Measurements from ENCODE around the gene ECHS1.

The ECHS1 gene

DNA sequence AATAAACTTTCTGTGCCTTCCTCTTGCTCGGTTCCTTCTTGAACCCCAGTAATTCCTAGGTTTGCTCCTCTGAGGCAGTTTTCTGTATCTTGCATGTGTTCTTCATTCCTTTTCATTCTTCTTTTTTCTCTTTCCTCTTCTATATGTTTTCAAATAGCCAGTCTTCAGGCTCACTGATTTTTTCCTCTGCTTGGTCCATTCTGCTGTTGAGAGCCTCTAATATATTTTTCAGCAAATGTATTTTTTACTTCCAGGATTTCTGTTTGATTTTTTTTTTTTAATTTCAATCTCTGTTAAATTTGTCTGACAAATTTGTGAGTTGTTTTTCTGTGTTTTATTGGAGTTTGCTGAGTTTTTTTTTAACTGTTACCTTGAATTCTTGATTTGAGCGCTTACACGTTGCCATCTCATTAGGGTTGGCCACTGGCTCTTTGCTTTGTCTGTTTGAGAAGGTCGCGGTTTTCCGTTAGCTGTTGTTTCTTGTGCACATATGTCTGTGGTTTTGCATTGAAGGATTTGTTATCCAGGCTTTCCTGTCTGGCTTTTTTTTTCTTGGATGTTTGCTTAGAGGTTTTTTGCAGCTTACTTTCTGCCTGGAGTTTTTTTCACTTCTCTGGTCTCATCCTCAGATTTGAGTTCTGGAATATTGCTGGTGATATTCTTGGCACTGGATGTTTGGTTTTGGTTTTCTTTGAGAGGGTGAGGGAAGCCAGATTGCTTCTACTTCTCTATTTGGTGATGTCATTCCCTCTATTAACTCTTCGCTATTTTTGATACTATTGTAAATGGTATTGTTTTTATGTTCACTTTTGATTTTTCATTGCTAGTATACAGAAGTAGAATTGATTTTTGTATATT, 38.6 kb upstream of the ECHS1 start:
- no peak overlapping the region for H3K27ac ChIP-seq (ENCODE audit: low read depth, low read length, poor library complexity, severe bottlenecking)
- H3K36me3 ChIP-seq (ENCODE audit: insufficient read depth, low read length): peaks cover 84% of the 10 kb centered on the region
- H3K9ac ChIP-seq (ENCODE audit: low read length): no peak overlapping the region
- no peaks in the 10 kb centered on the region for H3K4me1 ChIP-seq (ENCODE audit: insufficient read depth, low read length, severe bottlenecking)
- no peak overlapping the region for H3K4me3 ChIP-seq (ENCODE audit: low read depth, low read length, poor library complexity, severe bottlenecking)
- no peaks in the 10 kb centered on the region for H3K9me2 ChIP-seq (ENCODE audit: low read depth, low read length)
- no peaks in the 10 kb centered on the region for H3K27me3 ChIP-seq (ENCODE audit: insufficient read depth, low read length)
- peaks cover 34% of the 10 kb centered on the region for H3K9me3 ChIP-seq (ENCODE audit: low read length)
- no peak overlapping the region for H3K4me2 ChIP-seq (ENCODE audit: low read length)
- peaks cover 41% of the 10 kb centered on the region for H3K79me2 ChIP-seq (ENCODE audit: insufficient read depth, low read length)
- no peak overlapping the region for H2AFZ ChIP-seq (ENCODE audit: low read length)
- no peaks in the 10 kb centered on the region for H4K20me1 ChIP-seq (ENCODE audit: insufficient read depth, low read length)
- no peaks in the 10 kb centered on the region for H3F3A ChIP-seq (ENCODE audit: insufficient read depth, low read length)
- TF ChIP-seq EZH2 (IDR thresholded peaks at IDR 0.05; ENCODE audit: borderline replicate concordance, low read length): no peak
- TF ChIP-seq, protein P1, sequence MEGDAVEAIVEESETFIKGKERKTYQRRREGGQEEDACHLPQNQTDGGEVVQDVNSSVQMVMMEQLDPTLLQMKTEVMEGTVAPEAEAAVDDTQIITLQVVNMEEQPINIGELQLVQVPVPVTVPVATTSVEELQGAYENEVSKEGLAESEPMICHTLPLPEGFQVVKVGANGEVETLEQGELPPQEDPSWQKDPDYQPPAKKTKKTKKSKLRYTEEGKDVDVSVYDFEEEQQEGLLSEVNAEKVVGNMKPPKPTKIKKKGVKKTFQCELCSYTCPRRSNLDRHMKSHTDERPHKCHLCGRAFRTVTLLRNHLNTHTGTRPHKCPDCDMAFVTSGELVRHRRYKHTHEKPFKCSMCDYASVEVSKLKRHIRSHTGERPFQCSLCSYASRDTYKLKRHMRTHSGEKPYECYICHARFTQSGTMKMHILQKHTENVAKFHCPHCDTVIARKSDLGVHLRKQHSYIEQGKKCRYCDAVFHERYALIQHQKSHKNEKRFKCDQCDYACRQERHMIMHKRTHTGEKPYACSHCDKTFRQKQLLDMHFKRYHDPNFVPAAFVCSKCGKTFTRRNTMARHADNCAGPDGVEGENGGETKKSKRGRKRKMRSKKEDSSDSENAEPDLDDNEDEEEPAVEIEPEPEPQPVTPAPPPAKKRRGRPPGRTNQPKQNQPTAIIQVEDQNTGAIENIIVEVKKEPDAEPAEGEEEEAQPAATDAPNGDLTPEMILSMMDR (IDR thresholded peaks at IDR 0.05; ENCODE audit: low read length): no peak

GRCh38 chr10:133405844-133406527, 32.8 kb upstream of the ECHS1 start:
- Histone ChIP-seq H3K4me1 (ENCODE audit: insufficient read depth, low read length, severe bottlenecking) (peaks cover 10% of the 10 kb centered on the region), H3K27me3 (ENCODE audit: insufficient read depth, low read length) (no peaks in the 10 kb centered on the region), H3K9me2 (ENCODE audit: low read depth, low read length) (no peaks in the 10 kb centered on the region), H4K20me1 (ENCODE audit: insufficient read depth, low read length) (no peaks in the 10 kb centered on the region), H3K4me2 (ENCODE audit: low read length) (no peak overlapping the region; the same call in 1 of the 2 replicates), H3K9me3 (ENCODE audit: low read length) (peaks cover 11% of the 10 kb centered on the region), H3K27ac (ENCODE audit: low read depth, low read length, poor library complexity, severe bottlenecking) (peak overlapping the region; percentile 12), H3K4me3 (ENCODE audit: low read depth, low read length, poor library complexity, severe bottlenecking) (no peak overlapping the region), H3K36me3 (ENCODE audit: insufficient read depth, low read length) (peaks cover 98% of the 10 kb centered on the region), H2AFZ (ENCODE audit: low read length) (no peak overlapping the region), H3F3A (ENCODE audit: insufficient read depth, low read length) (no peaks in the 10 kb centered on the region), H3K79me2 (ENCODE audit: insufficient read depth, low read length) (peaks cover 46% of the 10 kb centered on the region), H3K9ac (ENCODE audit: low read length) (no peak overlapping the region)
- no peak for TF ChIP-seq EZH2 (IDR thresholded peaks at IDR 0.05; ENCODE audit: borderline replicate concordance, low read length)
- TF ChIP-seq, protein P1 (IDR thresholded peaks at IDR 0.05; ENCODE audit: low read length): no peak

DNA sequence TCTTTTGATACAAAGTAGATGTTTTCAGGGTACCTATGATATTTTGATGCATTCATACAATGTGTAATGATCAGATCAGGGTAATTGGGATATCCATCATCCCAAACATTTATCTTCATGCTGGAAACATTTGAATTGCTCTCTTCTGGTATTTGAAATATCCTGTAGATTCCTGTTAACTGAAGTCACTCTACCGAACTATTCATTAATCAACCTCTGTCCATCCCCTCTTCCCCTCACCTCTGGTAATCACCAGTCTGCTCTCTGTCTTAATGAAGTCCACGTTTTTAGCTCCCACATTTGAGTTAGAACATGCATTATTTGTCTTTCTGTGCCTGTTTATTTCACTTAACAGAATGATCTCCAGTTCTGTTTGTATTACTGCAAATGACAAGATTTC, 32.1 kb upstream of the ECHS1 start:
- Histone ChIP-seq H3K4me1 (ENCODE audit: insufficient read depth, low read length, severe bottlenecking) (peaks cover 10% of the 10 kb centered on the region), H4K20me1 (ENCODE audit: insufficient read depth, low read length) (no peaks in the 10 kb centered on the region), H3K4me2 (ENCODE audit: low read length) (no peak overlapping the region), H3F3A (ENCODE audit: insufficient read depth, low read length) (no peaks in the 10 kb centered on the region), H3K4me3 (ENCODE audit: low read depth, low read length, poor library complexity, severe bottlenecking) (no peak overlapping the region), H3K36me3 (ENCODE audit: insufficient read depth, low read length) (peaks cover 97% of the 10 kb centered on the region), H3K27ac (ENCODE audit: low read depth, low read length, poor library complexity, severe bottlenecking) (no peak overlapping the region), H3K9me2 (ENCODE audit: low read depth, low read length) (no peaks in the 10 kb centered on the region), H3K79me2 (ENCODE audit: insufficient read depth, low read length) (peaks cover 39% of the 10 kb centered on the region), H3K27me3 (ENCODE audit: insufficient read depth, low read length) (no peaks in the 10 kb centered on the region), H2AFZ (ENCODE audit: low read length) (no peak overlapping the region), H3K9me3 (ENCODE audit: low read length) (peaks cover 9% of the 10 kb centered on the region; the same call in 1 of the 2 replicates), H3K9ac (ENCODE audit: low read length) (no peak overlapping the region)
- TF ChIP-seq, protein P1 (IDR thresholded peaks at IDR 0.05; ENCODE audit: low read length): no peak
- TF ChIP-seq EZH2 (IDR thresholded peaks at IDR 0.05; ENCODE audit: borderline replicate concordance, low read length): no peak
